Measurements from ENCODE around the gene CNTNAP4. TPM values are rescaled to one million over a fixed set of nuclear protein-coding genes. Genes with fewer than 3 reads are reported as not detected.

CNTNAP4 gene
- total and polyA plus RNA-seq, 2 of the 8 experiments (the other 6 are each of a cell fraction or from before 2014, with no cell fraction given), result not detected

GRCh38 chr16:76292218-76292617 is 15.0 kb downstream of the CNTNAP4 start:
- Histone ChIP-seq H4K20me1 (replicated peaks in 1 of 2; ENCODE audit: control insufficient read depth in 1 of 2, insufficient read depth in 2 of 2, low read length in 2 of 2) (no peaks in the 10 kb centered on the region), H2BK120ac (replicated peaks; ENCODE audit: low read depth, low read length) (no peak overlapping the region), H3K14ac (ENCODE audit: insufficient read length) (no peak overlapping the region), H2BK15ac (ENCODE audit: low read length) (no peak overlapping the region), H3K36me3 (ENCODE audit: control insufficient read depth in 2 of 4, insufficient read depth in 4 of 4, low read length in 3 of 4) (no peaks in the 10 kb centered on the region), H2AFZ (ENCODE audit: low read length) (no peak overlapping the region), H3K27ac (ENCODE audit: low read depth, low read length) (no peak overlapping the region), H3K79me2 (ENCODE audit: control insufficient read depth in 1 of 2, insufficient read depth in 2 of 2, low read length in 2 of 2) (no peaks in the 10 kb centered on the region), H3K9ac (replicated peaks in 1 of 4; ENCODE audit: extremely low read depth in 1 of 4, low read depth in 3 of 4, low read length in 3 of 4) (no peak overlapping the region), H3K27me3 (replicated peaks in 1 of 4; ENCODE audit: control insufficient read depth in 3 of 4, extremely low read depth in 1 of 4, insufficient read depth in 3 of 4, low read length in 3 of 4) (no peaks in the 10 kb centered on the region), H3K4me1 (replicated peaks in 1 of 4; ENCODE audit: control insufficient read depth in 3 of 4, insufficient read depth in 4 of 4, low read length in 3 of 4) (no peaks in the 10 kb centered on the region), H3K4ac (replicated peaks; ENCODE audit: insufficient read length, low read depth, low read length) (no peak overlapping the region), H2BK12ac (ENCODE audit: low read depth, low read length) (no peak overlapping the region), H2AK5ac (ENCODE audit: low read depth, low read length) (no peak overlapping the region), H3K9me3 (ENCODE audit: insufficient read depth in 2 of 2, low read depth in 1 of 2, low read length in 1 of 2) (no peaks in the 10 kb centered on the region), H2BK20ac (ENCODE audit: low read length) (no peak overlapping the region), H3K79me1 (ENCODE audit: low read depth, low read length) (no peaks in the 10 kb centered on the region), H3K23ac (ENCODE audit: insufficient read length) (no peak overlapping the region), H4K8ac (ENCODE audit: extremely low read depth, insufficient read depth, low read length) (no peak overlapping the region), H4K5ac (ENCODE audit: insufficient read length, low read depth, low read length) (no peak overlapping the region), H3K4me2 (ENCODE audit: insufficient read depth in 1 of 2, low read depth in 2 of 2, low read length in 2 of 2) (no peak overlapping the region), H3K56ac (replicated peaks; ENCODE audit: insufficient read length, low read depth, low read length) (no peak overlapping the region), H3K4me3 (ENCODE audit: extremely low read depth in 1 of 4, insufficient read depth in 2 of 4, low read depth in 3 of 4, low read length in 4 of 4) (no peak overlapping the region), H3K18ac (ENCODE audit: extremely low read depth, low read length) (no peak overlapping the region), H4K91ac (replicated peaks; ENCODE audit: insufficient read length, low read length) (no peak overlapping the region), H3K23me2 (ENCODE audit: low read depth, low read length) (no peaks in the 10 kb centered on the region; the same call in 1 of the 2 replicates), H2BK5ac (ENCODE audit: low read depth, low read length) (no peak overlapping the region)
- POLR2A ChIA-PET (ENCODE audit: partially characterized antibody), result no interaction called here
- 88% methylated on average over 5 of the region's 5 CpGs; no CpG with 5 or more reads in 1 of the 2 experiments for WGBS, 2 experiments (ENCODE audit: extremely low coverage in 1 of 2, insufficient coverage in 1 of 2, insufficient read length in 1 of 2, insufficient replicate concordance in 2 of 2, low coverage in 1 of 2, low lambda C conversion rate in 2 of 2, missing lambda C conversion rate in 1 of 2)
- TF ChIP-seq EGR1 (IDR thresholded peaks at IDR 0.05; ENCODE audit: borderline replicate concordance, low read depth, low read length) (no peak), JUND (IDR thresholded peaks at IDR 0.05; ENCODE audit: low read length) (no peak), SP1 (IDR thresholded peaks at IDR 0.05; ENCODE audit: low read depth, low read length) (no peak), CTBP2 (IDR thresholded peaks at IDR 0.05; ENCODE audit: borderline replicate concordance, insufficient read depth, insufficient read length, low read length) (no peak)
- CTCF ChIA-PET (ENCODE audit: partially characterized antibody), result interaction anchor here (1.7 kb wide), 1 partner anchor 13 kb away, joined by 4 read pairs; no protein-coding TSS in a partner anchor
- DNase-seq (ENCODE audit: low read depth in 1 of 2, low spot score in 2 of 2) (no peak), FAIRE-seq (no peak)
